H7 (cell line): ENCODE results near the gene SLC35F6. TPM values are rescaled to one million over a fixed set of nuclear protein-coding genes. Genes with fewer than 3 reads are reported as not detected.
"Not testable (repeated sequence)": the region's sequence is repeated elsewhere in the genome, so short reads cannot be mapped to it uniquely, and the experiment has no call there.

Experiments
- DNase-seq: peaks from one replicate; pipeline ENCODE4 v3.0.0; 2012
- H3K27me3 ChIP-seq: 2 replicates; pipeline ENCODE4 v1.6.0; 2011; ENCODE audit warnings: mild to moderate bottlenecking, low read length; ENCODE audit not compliant: control insufficient read depth, insufficient read depth
- H3K36me3 ChIP-seq: replicated peaks from 2 replicates; pipeline ENCODE4 v1.5.1; 2011; ENCODE audit warnings: low read length; ENCODE audit not compliant: control insufficient read depth, insufficient read depth
- H3K4me3 ChIP-seq: 2 replicates; pipeline ENCODE4 v1.5.1; 2011; ENCODE audit warnings: low read depth, mild to moderate bottlenecking, control low read depth, low read length, moderate library complexity; ENCODE audit not compliant: insufficient read depth
- total RNA-seq: library from RNA; depleted of rRNA; stranded (reverse); fragments of >200 nt; shearing (Covaris generic); gene quantifications from 2 replicates; pipeline ENCODE4 v1.2.3, GENCODE V29; 2014

Gene SLC35F6
- total RNA-seq, 1 experiment from 2014 or later = 15.4 TPM

DNA sequence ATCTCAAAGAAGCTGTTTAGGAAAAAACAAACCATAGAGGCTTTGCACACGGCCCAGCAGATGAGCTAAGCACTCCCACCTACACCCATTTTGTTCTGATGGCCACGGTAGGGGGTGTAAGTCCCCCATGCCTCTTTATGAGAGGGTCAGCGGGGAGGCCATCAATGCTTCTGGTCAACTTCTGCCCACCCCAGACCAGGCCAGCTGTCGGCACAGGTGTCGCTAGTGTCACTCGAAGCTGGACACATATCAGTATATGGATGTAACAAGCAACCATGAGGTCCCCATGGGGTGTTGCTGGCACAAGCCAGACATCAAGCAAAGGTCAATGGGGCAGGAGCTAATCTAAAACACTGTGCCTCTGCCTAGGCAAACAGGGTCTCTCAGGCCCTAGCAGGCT, 23.7 kb upstream of the SLC35F6 start:
- Histone ChIP-seq H3K27me3 (no peaks in the 10 kb centered on the region), H3K4me3 (no peak overlapping the region), H3K36me3 (no peaks in the 10 kb centered on the region)
- DNase-seq = peak; percentile 8

- Histone ChIP-seq H3K4me3 (no peak overlapping the region), H3K27me3 (no peaks in the 10 kb centered on the region), H3K36me3 (no peaks in the 10 kb centered on the region)
- DNase-seq = peak; percentile 68
These were observed 23.2 kb upstream of the SLC35F6 start for GRCh38 chr2:26740890-26741302.

DNA sequence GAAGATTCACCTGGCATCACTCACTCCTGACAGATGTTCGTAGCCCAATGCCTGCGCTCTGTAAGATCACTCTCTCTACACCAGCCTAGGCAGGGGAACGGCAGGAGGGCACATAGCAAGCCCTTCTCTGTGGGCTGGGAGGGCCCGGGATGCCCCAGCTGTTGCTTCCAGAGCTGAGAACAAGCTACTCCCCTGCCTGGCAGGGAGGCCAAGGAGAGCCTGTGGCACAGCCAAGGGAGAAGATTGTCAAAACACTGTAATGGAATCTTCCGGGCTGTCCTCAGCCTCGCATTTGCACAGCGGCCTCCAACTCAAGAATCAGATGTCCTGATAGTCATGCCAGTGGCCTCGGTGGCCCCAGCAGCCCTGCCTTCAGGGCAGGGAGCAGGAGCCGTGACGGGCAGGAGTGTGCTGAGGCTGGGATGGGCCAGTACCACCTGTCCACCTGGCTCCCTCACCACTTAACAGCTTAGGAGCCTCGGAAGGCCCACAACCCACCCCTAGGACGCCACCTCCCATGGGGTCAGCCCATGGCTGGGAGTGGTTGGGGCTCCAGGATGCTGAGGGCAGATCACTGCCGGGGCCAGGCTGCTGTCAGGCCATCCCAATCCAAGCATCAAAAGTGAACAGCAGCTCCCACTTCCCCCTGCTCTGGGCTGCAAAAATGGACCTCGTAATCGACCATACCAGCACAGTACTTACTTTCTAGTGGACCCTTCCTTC, 21.9 kb upstream of the SLC35F6 start:
- Histone ChIP-seq H3K4me3 (no peak overlapping the region), H3K27me3 (no peaks in the 10 kb centered on the region), H3K36me3 (no peaks in the 10 kb centered on the region)
- DNase-seq = peak; percentile 18

DNA sequence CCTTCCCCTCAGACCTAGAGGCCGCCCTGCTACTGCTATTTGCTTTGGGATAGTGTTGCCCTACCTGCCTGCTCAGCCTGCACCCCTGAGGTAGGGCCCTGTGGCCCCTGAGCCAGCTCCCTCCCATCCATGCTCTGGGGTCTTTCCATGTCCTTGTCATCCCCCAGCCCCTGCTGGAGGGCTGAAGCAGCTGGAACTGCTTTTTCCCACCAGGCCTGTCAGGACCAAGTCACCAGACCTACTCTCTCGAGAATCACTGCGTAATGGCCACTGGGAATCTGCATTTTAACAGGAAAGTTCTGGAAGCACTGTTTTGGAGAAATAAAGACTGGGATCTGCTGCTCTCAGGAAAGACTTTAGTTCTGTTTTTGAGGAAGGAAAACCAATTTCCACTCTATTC, 20.2 kb upstream of the SLC35F6 start:
- DNase-seq = peak; percentile 19
- H3K4me3 ChIP-seq = no peak overlapping the region
- H3K27me3 ChIP-seq = no peaks in the 10 kb centered on the region
- H3K36me3 ChIP-seq = no peaks in the 10 kb centered on the region

GRCh38 chr2:26744953-26745352, 19.1 kb upstream of the SLC35F6 start:
- H3K27me3 ChIP-seq = no peaks in the 10 kb centered on the region
- DNase-seq = no peak
- H3K36me3 ChIP-seq = no peaks in the 10 kb centered on the region
- H3K4me3 ChIP-seq = no peak overlapping the region

GRCh38 chr2:26745609-26746327, 18.3 kb upstream of the SLC35F6 start:
- Histone ChIP-seq H3K36me3 (no peaks in the 10 kb centered on the region), H3K4me3 (no peak overlapping the region), H3K27me3 (no peaks in the 10 kb centered on the region)
- peak; percentile 85 for DNase-seq

GRCh38 chr2:26746934-26747333, 17.1 kb upstream of the SLC35F6 start:
- no peaks in the 10 kb centered on the region for H3K36me3 ChIP-seq
- peaks cover 7% of the 10 kb centered on the region for H3K27me3 ChIP-seq
- DNase-seq = no peak
- H3K4me3 ChIP-seq = no peak overlapping the region

DNA sequence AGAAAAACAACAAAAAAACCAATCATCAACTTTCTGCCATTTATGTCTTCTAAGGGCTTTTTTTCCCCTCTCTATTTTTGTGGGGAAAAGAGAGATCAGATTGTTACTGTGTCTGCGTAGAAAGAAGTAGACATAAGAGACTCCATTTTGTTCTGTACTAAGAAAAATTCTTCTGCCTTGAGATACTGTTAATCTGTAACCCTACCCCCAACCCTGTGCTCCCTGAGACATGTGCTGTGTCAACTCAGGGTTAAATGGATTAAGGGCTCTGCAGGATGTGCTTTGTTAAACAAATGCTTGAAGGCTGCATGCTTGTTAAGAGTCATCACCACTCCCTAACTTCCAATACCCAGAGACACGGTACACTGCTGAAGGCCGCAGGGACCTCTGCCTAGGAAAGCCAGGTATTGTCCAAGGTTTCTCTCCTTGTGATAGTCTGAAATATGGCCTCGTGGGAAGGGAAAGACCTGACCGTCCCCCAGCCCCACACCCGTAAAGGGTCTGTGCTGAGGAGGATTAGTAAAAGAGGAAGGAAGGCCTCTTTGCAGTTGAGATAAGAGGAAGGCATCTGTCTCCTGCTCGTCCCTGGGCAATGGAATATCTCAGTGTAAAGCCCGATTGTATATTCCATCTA, 14.2 kb upstream of the SLC35F6 start:
- not testable (repeated sequence) for DNase-seq, H3K4me3 ChIP-seq, H3K36me3 ChIP-seq, H3K27me3 ChIP-seq

- not testable (repeated sequence) for H3K27me3 ChIP-seq, H3K36me3 ChIP-seq, DNase-seq, H3K4me3 ChIP-seq
These were observed 13.6 kb upstream of the SLC35F6 start for GRCh38 chr2:26750467-26750866.

DNA sequence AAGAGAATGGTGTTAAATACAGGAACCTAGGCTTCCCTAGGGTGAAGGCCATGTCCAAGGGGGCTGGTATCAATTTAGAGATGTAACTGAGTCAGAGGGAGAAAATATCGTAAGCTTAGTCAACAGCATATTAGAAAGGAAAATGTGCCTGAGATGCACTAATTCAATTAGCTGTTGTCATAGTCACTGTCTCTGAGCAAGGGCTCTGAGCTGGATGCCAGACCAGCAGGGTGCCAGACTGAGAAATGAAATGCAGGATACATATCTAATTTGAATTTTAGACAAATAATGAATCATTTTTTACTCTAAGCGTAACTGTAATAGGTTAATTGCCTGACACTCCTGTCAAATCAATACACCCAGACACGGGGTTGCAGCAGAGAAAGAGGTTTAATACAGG, 11.4 kb upstream of the SLC35F6 start:
- H3K36me3 ChIP-seq = no peaks in the 10 kb centered on the region
- DNase-seq = peak; percentile 10
- peaks cover 7% of the 10 kb centered on the region for H3K27me3 ChIP-seq
- no peak overlapping the region for H3K4me3 ChIP-seq

DNA sequence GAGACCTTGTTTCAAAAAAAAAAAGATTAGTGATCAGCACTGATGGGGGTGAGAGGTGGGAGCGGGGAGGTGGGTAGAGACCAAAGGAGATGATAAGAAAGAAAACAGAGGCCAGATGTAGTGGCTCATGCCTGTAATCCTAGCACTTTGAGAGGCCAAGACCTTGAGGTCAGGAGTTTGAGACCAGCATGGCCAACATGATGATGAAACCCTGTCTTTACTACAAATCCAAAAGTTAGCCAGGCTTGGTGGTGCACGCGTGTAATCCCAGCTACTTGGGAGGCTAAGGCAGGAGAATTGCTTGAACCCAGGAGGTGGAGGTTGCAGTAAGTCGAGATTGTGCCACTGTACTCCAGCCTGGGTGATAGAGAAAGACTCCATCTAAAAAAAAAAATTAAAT, 9.5 kb upstream of the SLC35F6 start:
- Histone ChIP-seq H3K27me3 (peaks cover 7% of the 10 kb centered on the region), H3K4me3 (no peak overlapping the region), H3K36me3 (no peaks in the 10 kb centered on the region)
- DNase-seq = no peak

- no peak overlapping the region for H3K4me3 ChIP-seq
- H3K36me3 ChIP-seq = no peaks in the 10 kb centered on the region
- DNase-seq = peak; percentile 11
- peaks cover 7% of the 10 kb centered on the region for H3K27me3 ChIP-seq
These were observed 9.0 kb upstream of the SLC35F6 start for GRCh38 chr2:26754972-26755670.

DNA sequence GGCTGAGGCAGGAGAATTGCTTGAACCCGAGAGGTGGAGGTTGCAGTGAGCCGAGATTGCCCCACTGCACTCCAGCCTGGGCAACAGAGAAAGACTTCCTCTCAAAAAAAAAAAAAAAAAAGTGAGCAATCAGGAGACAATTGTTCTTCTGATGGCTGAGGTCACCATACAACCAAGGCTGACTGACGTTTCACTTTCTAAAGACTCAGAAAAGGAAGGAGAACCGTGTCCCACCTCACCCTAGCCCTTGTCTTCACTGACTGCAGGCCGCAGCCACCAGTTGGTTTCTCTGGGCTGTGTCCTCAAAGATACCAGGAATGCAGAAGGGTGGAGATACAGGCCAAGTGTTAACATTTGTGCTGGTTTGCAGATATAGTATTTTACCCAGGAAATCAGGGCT, 7.7 kb upstream of the SLC35F6 start:
- DNase-seq = no peak
- no peaks in the 10 kb centered on the region for H3K36me3 ChIP-seq
- peaks cover 3% of the 10 kb centered on the region for H3K27me3 ChIP-seq
- H3K4me3 ChIP-seq = no peak overlapping the region

DNA sequence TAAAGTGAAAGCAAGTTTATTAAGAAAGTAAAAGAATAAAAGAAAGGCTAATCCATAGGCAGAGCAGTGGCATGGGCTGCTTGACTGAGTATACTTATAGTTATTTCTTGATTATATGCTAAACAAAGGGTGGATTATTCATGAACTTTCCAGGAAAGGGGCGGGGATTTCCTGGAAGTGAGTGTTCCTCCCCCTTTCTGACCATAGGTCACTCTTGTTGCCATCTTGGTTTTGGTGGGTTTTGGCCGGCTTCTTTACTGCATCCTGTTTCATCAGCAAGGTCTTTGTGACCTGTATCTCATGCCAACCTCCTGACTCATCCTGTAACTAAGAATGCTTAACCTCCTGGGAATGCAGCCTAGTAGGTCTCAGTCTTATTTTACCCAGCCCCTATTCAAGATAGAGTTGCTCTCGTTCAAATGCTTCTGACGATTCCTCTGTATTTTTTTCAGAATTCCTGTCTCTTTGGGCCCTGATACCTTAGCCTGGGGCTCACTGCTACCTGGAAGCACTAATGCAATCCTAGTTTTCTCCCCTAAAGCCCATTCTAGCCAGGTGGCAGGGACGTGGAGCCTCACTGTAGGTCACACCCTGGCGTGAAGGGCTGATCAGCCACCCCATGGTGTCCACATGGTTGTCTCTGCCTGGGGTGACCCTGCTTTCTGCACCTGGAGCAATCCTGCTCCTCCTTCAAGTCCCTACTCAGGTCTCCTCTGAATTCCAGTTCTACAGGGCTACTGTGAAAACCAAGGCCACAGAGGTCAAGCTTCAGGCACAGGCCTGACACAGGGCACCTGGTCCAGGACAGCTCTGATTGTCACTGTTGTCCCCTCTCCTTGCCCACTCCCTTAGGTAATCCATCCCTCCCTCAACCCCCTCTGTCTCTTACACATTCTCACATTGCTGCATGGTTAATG, 6.0 kb upstream of the SLC35F6 start:
- no peak overlapping the region for H3K4me3 ChIP-seq
- H3K27me3 ChIP-seq = no peaks in the 10 kb centered on the region
- no peaks in the 10 kb centered on the region for H3K36me3 ChIP-seq
- peak; percentile 16 for DNase-seq
